ENCODE data around the gene MARK1.

DNA sequence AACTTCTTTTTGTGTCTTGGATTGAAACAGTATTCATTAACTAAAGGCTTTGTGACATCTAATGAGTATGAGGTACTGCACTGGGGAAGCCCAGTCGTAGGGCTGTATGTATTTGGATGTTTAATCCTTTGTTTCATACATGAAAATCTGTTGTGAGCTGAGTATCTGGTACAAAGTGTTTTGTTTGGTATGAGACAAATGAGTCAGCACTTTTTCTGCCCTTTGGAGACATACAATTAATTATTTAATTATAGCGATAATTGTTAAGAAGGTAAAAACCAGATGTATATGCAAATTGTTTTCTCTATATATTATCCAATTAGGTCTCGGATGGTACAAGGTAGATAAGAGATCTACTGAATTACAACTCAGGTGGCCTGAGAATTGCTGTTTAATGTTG lies 36.3 kb downstream of the MARK1 start:
- TF ChIP-seq CTCF (IDR thresholded peaks at IDR 0.05), result no peak
- no peak for TF ChIP-seq EZH2 (IDR thresholded peaks at IDR 0.05)
